Rectal smooth muscle tissue (tissue), 1 donor: ENCODE results near the gene PAEP.
"Not testable (repeated sequence)": the region's sequence is repeated elsewhere in the genome, so short reads cannot be mapped to it uniquely, and the experiment has no call there.

ENCODE experiments used
- H3K27ac ChIP-seq: one replicate; pipeline ENCODE4 v1.7.0; 2013; ENCODE audit warnings: low read depth, low read length, inconsistent platforms
- H3K27me3 ChIP-seq: one replicate; pipeline ENCODE4 v1.7.0; 2013; ENCODE audit warnings: low read length; ENCODE audit not compliant: control insufficient read depth, insufficient read depth
- H3K36me3 ChIP-seq: one replicate; pipeline ENCODE4 v1.7.0; 2013; ENCODE audit warnings: low read length; ENCODE audit not compliant: control insufficient read depth, insufficient read depth
- H3K4me1 ChIP-seq: one replicate; pipeline ENCODE4 v1.7.0; 2013; ENCODE audit warnings: low read length; ENCODE audit not compliant: control insufficient read depth, insufficient read depth
- H3K4me3 ChIP-seq: one replicate; pipeline ENCODE4 v1.7.0; 2013; ENCODE audit warnings: low read length
- H3K9ac ChIP-seq: one replicate; pipeline ENCODE4 v1.7.0; 2013; ENCODE audit warnings: low read length

The PAEP gene

GRCh38 chr9:135561391-135562234 is at the start of gene PAEP:
Gene PAEP (plus strand): TSS chr9:135561756.
- Histone ChIP-seq H3K27ac (no peak within 1 kb of the TSS), H3K9ac (no peak within 1 kb of the TSS), H3K4me1 (no peaks in the 10 kb centered on the region), H3K36me3 (no peaks in the 10 kb centered on the region), H3K4me3 (no peak within 1 kb of the TSS), H3K27me3 (peaks cover 5% of the 10 kb centered on the region)

GRCh38 chr9:135512241-135512603 is 49.3 kb upstream of the PAEP start:
- Histone ChIP-seq H3K27me3 (no peaks in the 10 kb centered on the region), H3K4me3 (no peak overlapping the region), H3K9ac (no peak overlapping the region), H3K4me1 (no peaks in the 10 kb centered on the region), H3K27ac (no peak overlapping the region), H3K36me3 (no peaks in the 10 kb centered on the region)

DNA sequence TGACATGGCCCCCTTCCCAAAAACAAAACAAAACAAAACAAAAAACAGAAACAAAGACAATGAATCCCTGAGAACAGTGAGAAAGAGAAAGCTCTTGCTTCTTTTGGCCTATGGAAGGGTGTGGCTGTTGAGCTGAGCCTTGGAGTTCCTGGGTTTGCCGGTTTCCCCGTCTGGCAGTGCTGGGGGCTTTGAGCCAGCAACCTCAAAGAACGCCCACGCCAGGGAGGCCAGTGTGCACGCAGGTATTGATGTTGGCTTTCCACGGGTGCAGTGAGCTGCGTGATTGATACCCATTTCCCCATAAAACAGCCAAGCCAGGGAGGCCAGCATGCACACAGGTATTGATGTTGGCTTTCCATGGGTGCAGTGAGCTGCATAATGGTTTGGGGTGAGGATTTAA is 48.7 kb upstream of the PAEP start:
- Histone ChIP-seq H3K4me1 (no peaks in the 10 kb centered on the region), H3K4me3 (no peak overlapping the region), H3K36me3 (no peaks in the 10 kb centered on the region), H3K27me3 (no peaks in the 10 kb centered on the region), H3K9ac (no peak overlapping the region), H3K27ac (no peak overlapping the region)

GRCh38 chr9:135513351-135513846 is 48.2 kb upstream of the PAEP start:
- Histone ChIP-seq H3K9ac (no peak overlapping the region), H3K27me3 (no peaks in the 10 kb centered on the region), H3K27ac (no peak overlapping the region), H3K4me3 (no peak overlapping the region), H3K36me3 (no peaks in the 10 kb centered on the region), H3K4me1 (no peaks in the 10 kb centered on the region)

DNA sequence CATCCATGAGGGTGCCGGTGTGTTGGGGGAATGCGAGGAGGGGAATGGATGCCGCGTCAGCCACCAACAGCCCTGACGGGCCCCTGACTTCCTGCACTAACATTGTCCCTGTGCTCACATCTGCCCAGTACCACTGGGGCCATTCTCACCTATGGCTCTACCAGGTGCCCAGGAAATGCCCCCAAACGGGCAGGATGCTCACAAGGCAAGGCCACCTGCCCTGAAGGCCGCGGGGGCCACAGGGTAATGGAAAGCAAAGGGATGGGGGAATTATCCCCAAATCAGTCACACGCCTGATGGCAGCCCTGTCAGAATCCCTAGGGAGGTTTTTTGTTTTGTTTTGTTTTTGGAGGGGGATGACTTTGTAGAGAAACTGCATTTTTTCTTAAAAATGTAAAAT is 47.6 kb upstream of the PAEP start:
- not testable (repeated sequence) for H3K27me3 ChIP-seq, H3K4me3 ChIP-seq, H3K9ac ChIP-seq, H3K4me1 ChIP-seq, H3K36me3 ChIP-seq, H3K27ac ChIP-seq

DNA sequence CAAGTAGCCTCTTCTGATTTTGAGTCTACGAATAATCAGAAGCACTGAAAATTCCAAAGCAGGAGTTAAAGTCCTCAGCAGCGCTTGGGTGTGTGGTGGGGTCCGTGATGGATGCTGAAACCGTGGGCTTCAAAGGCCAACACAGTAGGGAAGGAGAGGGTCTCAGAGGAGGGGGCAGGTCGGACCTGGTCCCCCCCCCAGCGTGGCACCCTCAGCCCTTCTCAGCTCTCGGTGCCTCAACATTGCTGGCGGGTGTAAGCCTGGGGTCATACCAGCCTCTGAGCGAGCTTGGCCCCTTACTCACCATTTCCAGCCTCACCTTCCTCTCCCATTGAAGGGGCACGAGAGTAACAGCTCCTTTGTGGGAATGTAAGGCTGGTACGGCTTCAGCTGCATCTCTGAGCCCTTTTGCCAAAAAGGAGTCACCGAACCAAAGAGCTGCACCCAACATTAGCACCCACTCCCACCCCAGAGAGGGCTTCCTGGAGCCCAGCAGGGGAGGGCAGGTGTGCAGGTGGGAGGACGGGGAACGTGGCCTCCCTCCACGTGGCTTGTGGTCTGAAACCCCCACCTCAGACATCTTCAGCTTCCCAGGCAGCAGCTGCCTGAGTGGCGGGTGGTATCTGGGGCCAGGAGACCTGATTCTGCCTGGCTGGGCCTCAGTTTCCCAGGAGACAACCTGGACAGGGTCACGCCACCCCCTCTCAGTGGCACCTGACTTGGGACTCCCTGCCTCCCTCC is 47.0 kb upstream of the PAEP start:
- Histone ChIP-seq H3K4me1 (no peaks in the 10 kb centered on the region), H3K36me3 (no peaks in the 10 kb centered on the region), H3K4me3 (no peak overlapping the region), H3K27me3 (no peaks in the 10 kb centered on the region), H3K27ac (no peak overlapping the region), H3K9ac (no peak overlapping the region)

DNA sequence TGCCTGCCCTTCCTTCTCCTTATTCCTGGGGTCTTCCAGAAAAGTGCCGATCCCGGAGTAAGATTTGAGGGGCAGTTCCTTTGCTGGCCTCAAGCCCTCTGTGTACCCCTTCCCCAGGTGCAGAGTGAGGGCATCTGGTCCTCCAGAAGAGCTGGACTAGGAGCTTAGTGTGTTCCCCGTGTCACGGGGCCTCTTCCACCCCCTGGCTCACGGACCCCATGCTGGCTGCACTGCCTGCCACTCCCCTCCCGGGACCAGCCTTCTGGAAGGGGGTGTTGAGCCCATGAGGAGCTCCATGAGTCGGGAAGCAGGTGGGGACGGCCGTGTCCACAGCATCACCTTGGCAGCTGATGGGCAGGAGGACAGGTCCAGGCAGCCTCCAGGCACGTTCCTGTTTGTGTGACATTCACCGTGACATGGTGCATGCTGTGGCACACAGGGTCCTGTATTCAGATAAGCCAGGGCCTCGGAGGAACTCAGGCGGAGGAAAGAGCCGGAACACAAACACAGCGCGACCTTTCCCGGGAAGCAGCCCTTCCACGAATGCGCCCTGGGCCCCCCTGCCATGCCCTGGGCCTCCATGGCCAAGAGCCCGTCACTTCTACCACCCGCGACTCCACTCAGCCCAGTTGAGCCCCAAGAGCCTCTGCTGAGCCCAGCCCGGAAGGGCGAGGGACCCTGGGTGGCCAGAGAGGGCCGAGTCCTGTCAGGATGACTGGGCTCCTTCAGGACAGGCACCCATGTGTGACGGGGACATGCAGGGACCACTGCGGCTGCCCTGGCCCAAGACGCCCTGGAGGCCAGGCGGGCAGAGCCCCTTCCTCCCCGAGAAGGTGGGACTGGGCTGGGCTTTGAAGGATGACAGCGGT is 46.2 kb upstream of the PAEP start:
- no peaks in the 10 kb centered on the region for H3K27me3 ChIP-seq
- H3K4me3 ChIP-seq: no peak overlapping the region

DNA sequence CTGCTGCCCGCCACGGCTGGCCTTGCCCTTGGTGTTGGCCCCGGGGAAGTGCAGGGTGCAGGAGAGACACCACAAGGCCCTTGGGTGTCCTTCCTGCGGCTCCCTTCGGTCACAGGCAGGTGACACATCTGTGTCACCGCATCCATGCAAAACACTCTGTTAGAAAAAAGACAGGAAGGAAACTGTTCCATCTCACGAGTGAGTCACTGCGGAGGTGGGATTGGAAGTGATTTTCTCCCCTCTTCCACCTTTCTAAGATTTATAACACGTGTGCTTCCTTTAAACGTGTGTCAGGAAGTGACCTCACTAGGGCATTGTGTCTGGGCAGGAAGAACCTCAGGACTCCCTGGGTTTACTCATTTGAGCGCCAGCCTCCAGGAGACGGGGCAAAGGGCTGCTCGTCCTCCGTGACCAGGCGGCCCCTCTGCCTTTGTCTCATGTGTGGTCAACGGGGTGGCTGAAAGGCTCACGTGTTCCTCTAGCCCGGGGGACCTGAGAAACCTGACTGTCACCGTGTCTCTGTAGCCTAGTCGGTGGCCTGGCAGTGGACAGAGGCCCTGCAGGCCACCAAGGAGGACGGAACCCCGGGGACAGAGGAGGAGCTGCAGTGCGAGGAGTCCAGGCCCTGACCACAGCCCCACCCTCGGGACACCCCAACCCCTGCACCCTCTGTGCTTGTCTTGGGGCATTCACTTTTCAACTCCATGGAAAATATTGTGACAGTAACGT is 45.3 kb upstream of the PAEP start:
- Histone ChIP-seq H3K9ac (no peak overlapping the region), H3K36me3 (no peaks in the 10 kb centered on the region), H3K4me3 (no peak overlapping the region), H3K27ac (no peak overlapping the region), H3K4me1 (no peaks in the 10 kb centered on the region), H3K27me3 (no peaks in the 10 kb centered on the region)

More for the DNA sequence above, 46.2 kb upstream of the PAEP start:
- H3K4me1 ChIP-seq: no peaks in the 10 kb centered on the region
- no peak overlapping the region for H3K27ac ChIP-seq
- no peaks in the 10 kb centered on the region for H3K36me3 ChIP-seq
- H3K9ac ChIP-seq: no peak overlapping the region

- Histone ChIP-seq H3K27ac (no peak overlapping the region), H3K4me1 (no peaks in the 10 kb centered on the region), H3K4me3 (no peak overlapping the region), H3K9ac (no peak overlapping the region), H3K36me3 (no peaks in the 10 kb centered on the region), H3K27me3 (no peaks in the 10 kb centered on the region)
These were observed 44.1 kb upstream of the PAEP start for GRCh38 chr9:135517407-135517822.

- no peak overlapping the region for H3K4me3 ChIP-seq
- no peaks in the 10 kb centered on the region for H3K27me3 ChIP-seq
- no peak overlapping the region for H3K27ac ChIP-seq
- H3K4me1 ChIP-seq: no peaks in the 10 kb centered on the region
- H3K9ac ChIP-seq: no peak overlapping the region
- H3K36me3 ChIP-seq: no peaks in the 10 kb centered on the region
These were observed 42.2 kb upstream of the PAEP start for GRCh38 chr9:135519179-135519971.

DNA sequence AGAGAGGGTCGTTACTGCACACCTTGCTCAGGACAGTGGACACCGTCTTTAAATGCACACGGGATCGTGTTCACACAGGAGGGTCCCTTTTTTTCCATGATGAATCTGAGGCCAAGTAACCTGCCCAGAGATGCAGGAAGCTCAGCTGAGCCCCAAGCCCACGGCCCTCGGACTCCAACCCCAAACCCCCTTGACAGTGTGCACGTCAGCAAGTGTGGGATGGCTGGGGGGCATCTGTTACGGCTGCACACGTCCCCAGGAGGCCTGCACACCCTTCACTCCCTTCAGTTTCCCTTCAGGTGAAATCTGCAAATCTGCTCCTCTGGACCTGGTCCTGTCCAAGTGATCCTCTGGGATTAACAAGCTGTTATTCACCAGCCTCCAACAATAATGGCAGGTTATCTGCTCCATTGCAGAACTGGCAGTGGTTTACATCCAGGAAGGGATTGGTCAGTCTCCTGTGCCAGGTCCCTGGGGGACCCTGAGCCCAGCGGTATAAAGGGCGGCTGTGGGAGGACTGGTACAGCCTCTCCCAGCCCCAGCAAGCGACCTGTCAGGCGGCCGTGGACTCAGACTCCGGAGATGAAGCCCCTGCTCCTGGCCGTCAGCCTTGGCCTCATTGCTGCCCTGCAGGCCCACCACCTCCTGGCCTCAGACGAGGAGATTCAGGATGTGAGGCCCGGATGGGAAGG is 40.5 kb upstream of the PAEP start, which contains the start of gene LCN1:
LCN1 (plus strand) TSS at position 525 of the 692 bp plus-strand sequence; CDS start at position 583, 58 bp downstream.
- Histone ChIP-seq H3K4me3 (no peak within 1 kb of the TSS), H3K4me1 (no peaks in the 10 kb centered on the region), H3K36me3 (no peaks in the 10 kb centered on the region), H3K27ac (no peak within 1 kb of the TSS), H3K9ac (no peak within 1 kb of the TSS), H3K27me3 (no peaks in the 10 kb centered on the region)
